ENCODE measurements around the gene STK32B. TPM values are rescaled to one million over a fixed set of nuclear protein-coding genes. Genes with fewer than 3 reads are reported as not detected.

The STK32B gene
- total RNA-seq, 6 donors from 2014 or later: 0.22 to 3.4 (median 1.0) TPM

Small RNA genes lying within 50 kb of the gene (small RNA-seq; reads per million reads assigned to genes)
- 0 reads per million in 4 donors for gene RF00019

Other genes with a start within 250 kb of the STK32B start
- 10 to 100 TPM in 1 of 6 donors, 1 to 10 TPM in 4, not detected in 1; 1.1 to 16.8 (median 1.8) TPM for gene MSX1, start 191.8 kb upstream of the STK32B start, total RNA-seq
- gene CYTL1, start 32.0 kb upstream of the STK32B start, total RNA-seq: 1 to 10 TPM in 1 of 6 donors, under 1 TPM in 2, not detected in 3; 0.61 to 3.1 (median 0.97) TPM

Data from upper lobe of left lung (tissue), 6 donors.